H54 (cell line): Measurements from ENCODE around the gene HDHD3.
"Not testable (repeated sequence)": the region's sequence is repeated elsewhere in the genome, so short reads cannot be mapped to it uniquely, and the experiment has no call there.

Source experiments
- DNase-seq: peaks from one replicate; pipeline ENCODE4 v3.0.0; 2011; ENCODE audit warnings: low spot score, mixed read lengths; ENCODE audit not compliant: insufficient read length
- FAIRE-seq: peaks from 3 replicates; lab custom pipeline; 2011; peaks lifted over from hg19 to GRCh38; lab: Jason Lieb, UNC
- POLR2A ChIP-seq: IDR thresholded peaks from 2 replicates; pipeline ENCODE4 v1.6.1; 2011; ENCODE audit warnings: low read depth, mild to moderate bottlenecking, low read length

HDHD3 gene

GRCh38 chr9:113398796-113399195 lies 22.0 kb upstream of the HDHD3 start:
- FAIRE-seq = peak; percentile 81
- TF ChIP-seq POLR2A = no peak
- peak; percentile 34 for DNase-seq

GRCh38 chr9:113397203-113397631 lies 20.4 kb upstream of the HDHD3 start:
- TF ChIP-seq POLR2A = no peak
- no peak for FAIRE-seq
- no peak for DNase-seq

- FAIRE-seq (no peak), DNase-seq (no peak)
- TF ChIP-seq POLR2A = no peak
Measured at GRCh38 chr9:113395000-113395861, 18.4 kb upstream of the HDHD3 start.

GRCh38 chr9:113393281-113393680 lies 16.5 kb upstream of the HDHD3 start:
- DNase-seq (no peak), FAIRE-seq (no peak)
- TF ChIP-seq POLR2A = no peak

- DNase-seq (no peak), FAIRE-seq (no peak)
- TF ChIP-seq POLR2A = no peak
Measured at GRCh38 chr9:113391917-113392316, 15.1 kb upstream of the HDHD3 start.

- no peak for DNase-seq
- no peak for FAIRE-seq
- no peak for TF ChIP-seq POLR2A
Measured at GRCh38 chr9:113390192-113390960, 13.6 kb upstream of the HDHD3 start.

- DNase-seq = no peak
- no peak for TF ChIP-seq POLR2A
- no peak for FAIRE-seq
Measured at GRCh38 chr9:113389451-113389850, 12.7 kb upstream of the HDHD3 start.

GRCh38 chr9:113388833-113389232 lies 12.0 kb upstream of the HDHD3 start:
- FAIRE-seq = no peak
- no peak for TF ChIP-seq POLR2A
- no peak for DNase-seq

- TF ChIP-seq POLR2A = no peak
- DNase-seq (no peak), FAIRE-seq (no peak)
Measured at GRCh38 chr9:113387560-113388230, 10.9 kb upstream of the HDHD3 start.

GRCh38 chr9:113386571-113387393 lies 10.0 kb upstream of the HDHD3 start:
- DNase-seq = no peak
- FAIRE-seq = no peak
- no peak for TF ChIP-seq POLR2A

- no peak for TF ChIP-seq POLR2A
- DNase-seq (no peak), FAIRE-seq (no peak)
Measured at GRCh38 chr9:113381909-113382411, 5.2 kb upstream of the HDHD3 start.

GRCh38 chr9:113381441-113381840 lies 4.7 kb upstream of the HDHD3 start:
- not testable (repeated sequence) for FAIRE-seq

GRCh38 chr9:113380869-113381378 lies 4.1 kb upstream of the HDHD3 start:
- no peak for TF ChIP-seq POLR2A
- FAIRE-seq = no peak
- DNase-seq = no peak

More at GRCh38 chr9:113381441-113381840, 4.7 kb upstream of the HDHD3 start:
- DNase-seq = not testable (repeated sequence)

GRCh38 chr9:113379829-113380210 lies 3.0 kb upstream of the HDHD3 start:
- not testable (repeated sequence) for DNase-seq, FAIRE-seq

GRCh38 chr9:113379094-113379828 lies 2.5 kb upstream of the HDHD3 start:
- DNase-seq, FAIRE-seq: not testable (repeated sequence)
